DND-41 (cell line): ENCODE measurements around the gene TOMM40L.

Experiments used
- ATAC-seq: fragments of 200-7000 bp; cut with Tn5 transposase; 3 replicates; pipeline ENCODE4 v1.9.1; 2021; ENCODE audit warnings: low read depth; ENCODE audit not compliant: insufficient read depth
- DNase-seq: peaks from one replicate; pipeline ENCODE4 v3.0.0-alpha.2; 2020
- H2AFZ ChIP-seq: 2 replicates; pipeline ENCODE4 v1.6.0; 2012; ENCODE audit warnings: low read depth, low read length
- H3K27ac ChIP-seq: 2 replicates; pipeline ENCODE4 v1.5.1; 2012; ENCODE audit warnings: low read length, inconsistent platforms
- H3K27me3 ChIP-seq: fragments of 200-600 bp; sonication (generic); 2 replicates; pipeline ENCODE4 v1.6.0; 2012; ENCODE audit warnings: low read length, mild to moderate bottlenecking, inconsistent platforms; ENCODE audit not compliant: insufficient read depth, poor library complexity
- H3K36me3 ChIP-seq: 2 replicates; pipeline ENCODE4 v1.5.1; 2012; ENCODE audit warnings: low read length, inconsistent platforms; ENCODE audit not compliant: insufficient read depth
- H3K4me1 ChIP-seq: 2 replicates; pipeline ENCODE4 v1.5.1; 2012; ENCODE audit warnings: mild to moderate bottlenecking, low read length; ENCODE audit not compliant: insufficient read depth
- H3K4me2 ChIP-seq: 2 replicates; pipeline ENCODE4 v1.6.0; 2012; ENCODE audit warnings: mild to moderate bottlenecking, moderate library complexity, low read length, inconsistent platforms; ENCODE audit not compliant: insufficient read depth
- H3K4me3 ChIP-seq, 2 experiments: fragments of 200-600 bp in 1 of 2; shearing (Covaris generic) in 1 of 2; 2 replicates each; pipeline ENCODE4 v1.5.1; 2012 to 2016; ENCODE audit warnings: inconsistent platforms in 2 of 2, low read length in 2 of 2, mild to moderate bottlenecking in 2 of 2, low read depth in 1 of 2, moderate library complexity in 1 of 2
- H3K79me2 ChIP-seq: 2 replicates; pipeline ENCODE4 v1.6.0; 2012; ENCODE audit warnings: low read length, inconsistent platforms; ENCODE audit not compliant: insufficient read depth
- H3K9ac ChIP-seq: 2 replicates; pipeline ENCODE4 v1.6.0; 2012; ENCODE audit warnings: low read depth, mild to moderate bottlenecking, inconsistent platforms, low read length, moderate library complexity
- H3K9me3 ChIP-seq: 2 replicates; pipeline ENCODE4 v1.5.1; 2012; ENCODE audit warnings: low read length, moderate library complexity, mild to moderate bottlenecking, inconsistent platforms; ENCODE audit not compliant: insufficient read depth, severe bottlenecking
- H4K20me1 ChIP-seq: 2 replicates; pipeline ENCODE4 v1.6.0; 2012; ENCODE audit warnings: low read length; ENCODE audit not compliant: insufficient read depth
- EZH2 ChIP-seq: IDR thresholded peaks from 3 replicates; pipeline ENCODE4 v1.6.1; 2012; ENCODE audit warnings: borderline replicate concordance, low read depth, mild to moderate bottlenecking, moderate library complexity, low read length, inconsistent platforms; ENCODE audit not compliant: severe bottlenecking
- TF ChIP-seq, protein P1 (sequence below): IDR thresholded peaks from 2 replicates; pipeline ENCODE4 v1.5.1; 2012; ENCODE audit warnings: borderline replicate concordance, low read length, moderate library complexity, mild to moderate bottlenecking; ENCODE audit not compliant: poor library complexity, severe bottlenecking; ENCODE audit errors: extremely low read depth

TOMM40L gene

DNA sequence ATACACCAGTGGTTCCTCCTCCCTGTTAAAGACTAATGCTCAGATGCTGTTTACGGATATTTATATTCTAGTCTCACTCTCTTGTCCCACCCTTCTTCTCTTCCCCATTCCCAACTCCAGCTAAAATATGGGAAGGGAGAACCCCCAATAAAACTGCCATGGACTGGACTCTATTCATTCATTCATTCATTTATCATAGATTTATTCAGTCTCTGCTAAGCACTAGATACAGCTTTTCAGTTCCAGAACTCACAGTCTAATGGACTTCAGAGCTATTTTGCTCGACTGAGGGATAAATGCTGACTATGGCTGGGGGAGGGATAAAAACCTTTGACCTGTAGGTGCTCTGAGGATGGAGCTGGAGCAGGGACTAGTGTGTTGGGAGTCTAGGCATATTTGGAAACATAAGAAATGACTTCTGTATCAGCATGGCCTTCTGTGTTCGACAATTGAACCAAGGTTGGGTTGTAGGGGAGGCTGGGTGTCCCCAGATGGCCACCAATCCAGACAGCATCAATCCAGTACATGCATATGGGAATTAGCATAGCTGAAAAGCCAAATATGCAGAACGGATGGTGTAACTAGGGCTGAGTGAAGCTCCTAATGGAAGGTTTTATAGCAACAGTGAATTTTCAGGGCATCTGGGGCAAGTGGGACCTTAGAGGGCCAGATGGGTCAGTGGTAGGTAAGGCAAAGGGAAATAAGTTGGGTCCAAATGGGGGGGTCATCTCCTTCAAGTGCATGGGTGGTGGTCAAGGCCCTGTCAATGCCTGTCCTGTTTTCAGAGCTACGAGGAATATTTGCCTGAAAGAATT is 6.6 kb upstream of the TOMM40L start:
- no peaks in the 10 kb centered on the region for H3K4me1 ChIP-seq
- H3K27ac ChIP-seq: no peak overlapping the region
- no peak overlapping the region for H3K9ac ChIP-seq
- no peaks in the 10 kb centered on the region for H4K20me1 ChIP-seq
- no peaks in the 10 kb centered on the region for H3K79me2 ChIP-seq
- H3K27me3 ChIP-seq: no peaks in the 10 kb centered on the region
- ATAC-seq (no peak), DNase-seq (no peak)
- no peak overlapping the region for H3K4me3 ChIP-seq
- H3K9me3 ChIP-seq: no peaks in the 10 kb centered on the region
- peaks cover 7% of the 10 kb centered on the region; the same call in 1 of the 2 replicates for H3K36me3 ChIP-seq
- H2AFZ ChIP-seq: no peak overlapping the region
- TF ChIP-seq, protein P1, sequence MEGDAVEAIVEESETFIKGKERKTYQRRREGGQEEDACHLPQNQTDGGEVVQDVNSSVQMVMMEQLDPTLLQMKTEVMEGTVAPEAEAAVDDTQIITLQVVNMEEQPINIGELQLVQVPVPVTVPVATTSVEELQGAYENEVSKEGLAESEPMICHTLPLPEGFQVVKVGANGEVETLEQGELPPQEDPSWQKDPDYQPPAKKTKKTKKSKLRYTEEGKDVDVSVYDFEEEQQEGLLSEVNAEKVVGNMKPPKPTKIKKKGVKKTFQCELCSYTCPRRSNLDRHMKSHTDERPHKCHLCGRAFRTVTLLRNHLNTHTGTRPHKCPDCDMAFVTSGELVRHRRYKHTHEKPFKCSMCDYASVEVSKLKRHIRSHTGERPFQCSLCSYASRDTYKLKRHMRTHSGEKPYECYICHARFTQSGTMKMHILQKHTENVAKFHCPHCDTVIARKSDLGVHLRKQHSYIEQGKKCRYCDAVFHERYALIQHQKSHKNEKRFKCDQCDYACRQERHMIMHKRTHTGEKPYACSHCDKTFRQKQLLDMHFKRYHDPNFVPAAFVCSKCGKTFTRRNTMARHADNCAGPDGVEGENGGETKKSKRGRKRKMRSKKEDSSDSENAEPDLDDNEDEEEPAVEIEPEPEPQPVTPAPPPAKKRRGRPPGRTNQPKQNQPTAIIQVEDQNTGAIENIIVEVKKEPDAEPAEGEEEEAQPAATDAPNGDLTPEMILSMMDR: no peak
- TF ChIP-seq EZH2: no peak
- no peak overlapping the region for H3K4me2 ChIP-seq

DNA sequence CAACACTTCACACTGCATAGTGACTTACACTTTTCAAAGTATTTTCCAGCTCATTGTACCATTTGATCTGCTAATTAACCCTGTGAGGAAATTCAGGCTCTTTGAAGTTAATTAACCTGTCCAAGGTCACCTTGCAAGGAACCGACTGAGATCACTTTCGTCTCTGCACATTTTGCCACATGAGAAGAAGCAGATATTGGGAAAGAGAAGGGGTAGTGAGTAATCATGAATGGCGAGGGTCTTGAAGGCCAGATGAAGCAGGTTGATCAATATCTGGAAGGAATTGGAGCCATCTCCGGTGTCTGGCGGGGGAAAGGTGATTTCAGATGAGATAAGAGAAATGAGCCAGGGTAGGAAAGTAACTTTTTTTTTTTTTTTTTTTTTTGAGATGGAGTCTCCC is 5.9 kb upstream of the TOMM40L start:
- Histone ChIP-seq H3K27ac (no peak overlapping the region), H3K36me3 (peaks cover 2% of the 10 kb centered on the region; the same call in 1 of the 2 replicates), H3K79me2 (no peaks in the 10 kb centered on the region), H3K4me1 (peaks cover 2% of the 10 kb centered on the region), H3K4me2 (no peak overlapping the region), H3K9me3 (no peaks in the 10 kb centered on the region), H4K20me1 (no peaks in the 10 kb centered on the region), H2AFZ (no peak overlapping the region), H3K27me3 (no peaks in the 10 kb centered on the region), H3K9ac (no peak overlapping the region), H3K4me3 (no peak overlapping the region)
- ATAC-seq (no peak), DNase-seq (no peak)
- TF ChIP-seq EZH2: no peak
- TF ChIP-seq, protein P1: no peak

DNA sequence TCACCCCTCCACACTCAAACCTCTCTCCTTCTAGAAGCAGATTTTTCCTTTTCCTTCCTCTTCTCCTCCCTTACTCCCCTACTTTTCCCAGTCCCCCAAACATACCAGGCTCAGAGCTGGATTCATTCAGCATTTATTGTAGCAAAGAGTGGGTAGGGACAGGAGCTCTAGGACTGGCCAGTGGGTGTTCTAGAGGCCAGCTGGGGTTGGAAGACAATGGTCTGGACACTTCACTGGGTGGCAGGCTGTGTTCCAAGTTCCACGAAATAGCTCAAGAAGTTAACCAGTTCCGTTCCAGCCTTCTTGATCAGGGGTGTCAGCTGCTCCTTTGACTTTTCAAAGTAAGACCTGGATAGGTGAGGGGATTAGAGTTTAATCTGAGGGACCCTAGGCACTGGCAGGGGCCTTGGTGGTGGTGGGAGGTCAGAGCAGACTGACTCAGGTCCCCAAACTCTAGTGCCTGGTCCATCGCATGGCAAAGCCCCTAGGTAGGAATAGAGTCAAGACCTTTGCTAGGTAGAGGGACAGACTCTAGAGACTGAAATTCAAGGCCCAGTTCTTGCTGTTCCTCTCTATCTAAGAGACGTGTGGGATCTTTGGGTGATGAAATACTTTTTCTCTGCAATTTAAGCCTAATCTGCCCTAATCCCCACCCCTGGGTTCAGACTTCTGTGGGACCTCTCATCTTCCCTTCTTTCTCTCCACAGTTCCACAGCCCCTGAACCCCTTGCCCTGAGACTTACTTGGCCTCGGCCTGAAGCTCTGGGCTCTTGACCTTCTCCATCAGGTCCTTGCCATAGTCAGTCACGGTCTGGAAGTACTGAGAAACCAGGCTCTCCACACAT is 3.5 kb upstream of the TOMM40L start:
- no peak for TF ChIP-seq EZH2
- Histone ChIP-seq H3K9ac (no peak overlapping the region), H3K4me3 (no peak overlapping the region), H3K27ac (no peak overlapping the region), H3K79me2 (peaks cover 13% of the 10 kb centered on the region), H3K36me3 (no peaks in the 10 kb centered on the region), H3K4me1 (peaks cover 20% of the 10 kb centered on the region), H4K20me1 (no peaks in the 10 kb centered on the region), H3K4me2 (no peak overlapping the region), H2AFZ (no peak overlapping the region), H3K9me3 (no peaks in the 10 kb centered on the region), H3K27me3 (no peaks in the 10 kb centered on the region)
- ATAC-seq: no peak
- DNase-seq: no peak
